Neural crest cell (in vitro differentiated cells): ENCODE results near the gene NOTCH1. TPM values are rescaled to one million over a fixed set of nuclear protein-coding genes. Genes with fewer than 3 reads are reported as not detected.

Source experiments
- DNase-seq: peaks from one replicate; pipeline ENCODE4 v3.0.0; 2021; ENCODE audit warnings: low read depth, mixed read lengths, low spot score
- H3K27ac Mint-ChIP-seq: one replicate; pipeline ENCODE4 v1.8.0; 2021; ENCODE audit warnings: mild to moderate bottlenecking, mixed read lengths; ENCODE audit not compliant: unreplicated experiment
- H3K27me3 Mint-ChIP-seq: 2 replicates; pipeline ENCODE4 v1.8.0; 2021; ENCODE audit warnings: low read depth, mild to moderate bottlenecking, mixed read lengths
- H3K36me3 Mint-ChIP-seq: 2 replicates; pipeline ENCODE4 v1.8.0; 2021; ENCODE audit warnings: low read depth, mild to moderate bottlenecking, mixed read lengths
- H3K4me1 Mint-ChIP-seq: 2 replicates; pipeline ENCODE4 v1.8.0; 2021; ENCODE audit warnings: mixed read lengths
- H3K4me3 Mint-ChIP-seq: one replicate; pipeline ENCODE4 v1.8.0; 2021; ENCODE audit warnings: mild to moderate bottlenecking, mixed read lengths
- H3K9me3 Mint-ChIP-seq: 2 replicates; pipeline ENCODE4 v1.8.0; 2021; ENCODE audit warnings: mixed read lengths
- CTCF ChIP-seq: fragments of 200-600 bp; sonication (generic); conservative IDR thresholded peaks from 2 replicates; pipeline ENCODE4 v1.5.0; 2021; ENCODE audit warnings: antibody characterized with exemption, mild to moderate bottlenecking
- total RNA-seq: library from RNA; stranded (reverse); gene quantifications from 2 replicates; pipeline ENCODE4 v1.2.1, GENCODE V29; 2021

Gene NOTCH1
- total RNA-seq, 1 donor from 2014 or later = 99.7 TPM

GRCh38 chr9:136552117-136552703 lies 6.4 kb upstream of the NOTCH1 start:
- no peaks in the 10 kb centered on the region for H3K27me3 Mint-ChIP-seq
- DNase-seq = no peak
- H3K36me3 Mint-ChIP-seq = no peaks in the 10 kb centered on the region
- H3K4me1 Mint-ChIP-seq = peaks cover 12% of the 10 kb centered on the region
- no peak overlapping the region for H3K27ac Mint-ChIP-seq
- H3K9me3 Mint-ChIP-seq = no peaks in the 10 kb centered on the region
- no peak for TF ChIP-seq CTCF
- H3K4me3 Mint-ChIP-seq = peak overlapping the region; percentile 67

GRCh38 chr9:136551401-136552116 lies 5.7 kb upstream of the NOTCH1 start:
- H3K9me3 Mint-ChIP-seq = no peaks in the 10 kb centered on the region

GRCh38 chr9:136550439-136551289 lies 4.8 kb upstream of the NOTCH1 start:
- Mint-ChIP-seq H3K4me3 (no peak overlapping the region), H3K4me1 (peaks cover 12% of the 10 kb centered on the region), H3K27me3 (no peaks in the 10 kb centered on the region), H3K27ac (no peak overlapping the region), H3K36me3 (no peaks in the 10 kb centered on the region), H3K9me3 (no peaks in the 10 kb centered on the region)
- DNase-seq = no peak
- no peak for TF ChIP-seq CTCF

More at GRCh38 chr9:136551401-136552116, 5.7 kb upstream of the NOTCH1 start:
- no peak for TF ChIP-seq CTCF
- Mint-ChIP-seq H3K4me1 (peaks cover 12% of the 10 kb centered on the region), H3K27ac (no peak overlapping the region), H3K4me3 (peak overlapping the region; percentile 67), H3K36me3 (no peaks in the 10 kb centered on the region), H3K27me3 (no peaks in the 10 kb centered on the region)
- no peak for DNase-seq

GRCh38 chr9:136549010-136549980 lies 3.4 kb upstream of the NOTCH1 start:
- no peak for DNase-seq
- Mint-ChIP-seq H3K27me3 (no peaks in the 10 kb centered on the region), H3K4me3 (peak overlapping the region; percentile 47), H3K27ac (no peak overlapping the region), H3K36me3 (no peaks in the 10 kb centered on the region), H3K9me3 (no peaks in the 10 kb centered on the region), H3K4me1 (peaks cover 12% of the 10 kb centered on the region)
- TF ChIP-seq CTCF = no peak
